ENCODE results near the gene POMGNT2.

DNA sequence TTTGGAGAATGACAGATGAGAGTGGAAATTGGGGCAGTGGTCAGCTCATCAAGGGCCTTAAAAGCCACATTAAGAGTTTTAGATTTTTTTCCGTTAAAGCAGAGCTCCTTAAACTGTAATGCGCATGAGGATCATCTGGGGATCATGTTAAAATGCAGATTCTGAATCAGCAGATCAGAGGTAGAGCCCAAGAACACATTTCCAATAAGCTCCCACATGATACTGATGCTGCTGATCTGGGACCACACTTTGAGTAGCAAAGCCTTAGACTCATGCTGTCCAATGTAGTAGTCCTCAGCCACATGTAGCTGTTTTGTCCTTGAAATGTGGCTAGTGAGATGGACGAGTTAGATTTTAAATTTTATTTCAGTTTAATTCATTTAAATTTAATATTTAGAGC, 26.3 kb upstream of the POMGNT2 start:
- TF ChIP-seq SP1 (IDR thresholded peaks at IDR 0.05) (no peak), TAF1 (conservative IDR thresholded peaks at IDR 0.05) (no peak), JUND (IDR thresholded peaks at IDR 0.05) (no peak), RAD21 (IDR thresholded peaks at IDR 0.05) (no peak), EGR1 (IDR thresholded peaks at IDR 0.05; ENCODE audit: low read depth in 2 of 2) (no peak), HNF4A (conservative IDR thresholded peaks at IDR 0.05) (no peak), GABPA (IDR thresholded peaks at IDR 0.05 in 1 of 2, conservative IDR thresholded peaks at IDR 0.05 in 1 of 2) (no peak), YY1 (IDR thresholded peaks at IDR 0.05) (no peak)
- TF ChIP-seq, protein P1, sequence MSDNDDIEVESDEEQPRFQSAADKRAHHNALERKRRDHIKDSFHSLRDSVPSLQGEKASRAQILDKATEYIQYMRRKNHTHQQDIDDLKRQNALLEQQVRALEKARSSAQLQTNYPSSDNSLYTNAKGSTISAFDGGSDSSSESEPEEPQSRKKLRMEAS (IDR thresholded peaks at IDR 0.05) = no peak
- TF ChIP-seq, protein P2, sequence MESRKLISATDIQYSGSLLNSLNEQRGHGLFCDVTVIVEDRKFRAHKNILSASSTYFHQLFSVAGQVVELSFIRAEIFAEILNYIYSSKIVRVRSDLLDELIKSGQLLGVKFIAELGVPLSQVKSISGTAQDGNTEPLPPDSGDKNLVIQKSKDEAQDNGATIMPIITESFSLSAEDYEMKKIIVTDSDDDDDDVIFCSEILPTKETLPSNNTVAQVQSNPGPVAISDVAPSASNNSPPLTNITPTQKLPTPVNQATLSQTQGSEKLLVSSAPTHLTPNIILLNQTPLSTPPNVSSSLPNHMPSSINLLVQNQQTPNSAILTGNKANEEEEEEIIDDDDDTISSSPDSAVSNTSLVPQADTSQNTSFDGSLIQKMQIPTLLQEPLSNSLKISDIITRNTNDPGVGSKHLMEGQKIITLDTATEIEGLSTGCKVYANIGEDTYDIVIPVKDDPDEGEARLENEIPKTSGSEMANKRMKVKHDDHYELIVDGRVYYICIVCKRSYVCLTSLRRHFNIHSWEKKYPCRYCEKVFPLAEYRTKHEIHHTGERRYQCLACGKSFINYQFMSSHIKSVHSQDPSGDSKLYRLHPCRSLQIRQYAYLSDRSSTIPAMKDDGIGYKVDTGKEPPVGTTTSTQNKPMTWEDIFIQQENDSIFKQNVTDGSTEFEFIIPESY (IDR thresholded peaks at IDR 0.05) = no peak
- TF ChIP-seq, protein P3, sequence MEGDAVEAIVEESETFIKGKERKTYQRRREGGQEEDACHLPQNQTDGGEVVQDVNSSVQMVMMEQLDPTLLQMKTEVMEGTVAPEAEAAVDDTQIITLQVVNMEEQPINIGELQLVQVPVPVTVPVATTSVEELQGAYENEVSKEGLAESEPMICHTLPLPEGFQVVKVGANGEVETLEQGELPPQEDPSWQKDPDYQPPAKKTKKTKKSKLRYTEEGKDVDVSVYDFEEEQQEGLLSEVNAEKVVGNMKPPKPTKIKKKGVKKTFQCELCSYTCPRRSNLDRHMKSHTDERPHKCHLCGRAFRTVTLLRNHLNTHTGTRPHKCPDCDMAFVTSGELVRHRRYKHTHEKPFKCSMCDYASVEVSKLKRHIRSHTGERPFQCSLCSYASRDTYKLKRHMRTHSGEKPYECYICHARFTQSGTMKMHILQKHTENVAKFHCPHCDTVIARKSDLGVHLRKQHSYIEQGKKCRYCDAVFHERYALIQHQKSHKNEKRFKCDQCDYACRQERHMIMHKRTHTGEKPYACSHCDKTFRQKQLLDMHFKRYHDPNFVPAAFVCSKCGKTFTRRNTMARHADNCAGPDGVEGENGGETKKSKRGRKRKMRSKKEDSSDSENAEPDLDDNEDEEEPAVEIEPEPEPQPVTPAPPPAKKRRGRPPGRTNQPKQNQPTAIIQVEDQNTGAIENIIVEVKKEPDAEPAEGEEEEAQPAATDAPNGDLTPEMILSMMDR (IDR thresholded peaks at IDR 0.05; ENCODE audit: low read depth, low read length, missing input control) = no peak
- TF ChIP-seq, protein P4, sequence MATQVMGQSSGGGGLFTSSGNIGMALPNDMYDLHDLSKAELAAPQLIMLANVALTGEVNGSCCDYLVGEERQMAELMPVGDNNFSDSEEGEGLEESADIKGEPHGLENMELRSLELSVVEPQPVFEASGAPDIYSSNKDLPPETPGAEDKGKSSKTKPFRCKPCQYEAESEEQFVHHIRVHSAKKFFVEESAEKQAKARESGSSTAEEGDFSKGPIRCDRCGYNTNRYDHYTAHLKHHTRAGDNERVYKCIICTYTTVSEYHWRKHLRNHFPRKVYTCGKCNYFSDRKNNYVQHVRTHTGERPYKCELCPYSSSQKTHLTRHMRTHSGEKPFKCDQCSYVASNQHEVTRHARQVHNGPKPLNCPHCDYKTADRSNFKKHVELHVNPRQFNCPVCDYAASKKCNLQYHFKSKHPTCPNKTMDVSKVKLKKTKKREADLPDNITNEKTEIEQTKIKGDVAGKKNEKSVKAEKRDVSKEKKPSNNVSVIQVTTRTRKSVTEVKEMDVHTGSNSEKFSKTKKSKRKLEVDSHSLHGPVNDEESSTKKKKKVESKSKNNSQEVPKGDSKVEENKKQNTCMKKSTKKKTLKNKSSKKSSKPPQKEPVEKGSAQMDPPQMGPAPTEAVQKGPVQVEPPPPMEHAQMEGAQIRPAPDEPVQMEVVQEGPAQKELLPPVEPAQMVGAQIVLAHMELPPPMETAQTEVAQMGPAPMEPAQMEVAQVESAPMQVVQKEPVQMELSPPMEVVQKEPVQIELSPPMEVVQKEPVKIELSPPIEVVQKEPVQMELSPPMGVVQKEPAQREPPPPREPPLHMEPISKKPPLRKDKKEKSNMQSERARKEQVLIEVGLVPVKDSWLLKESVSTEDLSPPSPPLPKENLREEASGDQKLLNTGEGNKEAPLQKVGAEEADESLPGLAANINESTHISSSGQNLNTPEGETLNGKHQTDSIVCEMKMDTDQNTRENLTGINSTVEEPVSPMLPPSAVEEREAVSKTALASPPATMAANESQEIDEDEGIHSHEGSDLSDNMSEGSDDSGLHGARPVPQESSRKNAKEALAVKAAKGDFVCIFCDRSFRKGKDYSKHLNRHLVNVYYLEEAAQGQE (IDR thresholded peaks at IDR 0.05) = no peak
- TF ChIP-seq, protein P5, sequence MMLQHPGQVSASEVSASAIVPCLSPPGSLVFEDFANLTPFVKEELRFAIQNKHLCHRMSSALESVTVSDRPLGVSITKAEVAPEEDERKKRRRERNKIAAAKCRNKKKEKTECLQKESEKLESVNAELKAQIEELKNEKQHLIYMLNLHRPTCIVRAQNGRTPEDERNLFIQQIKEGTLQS (IDR thresholded peaks at IDR 0.05) = no peak

Data from liver (tissue), 3 donors.